ENCODE results near the gene AKAP6.
A peak's percentile ranks its signal among the peaks of the same experiment; 100 is the strongest.

AKAP6 gene

DNA sequence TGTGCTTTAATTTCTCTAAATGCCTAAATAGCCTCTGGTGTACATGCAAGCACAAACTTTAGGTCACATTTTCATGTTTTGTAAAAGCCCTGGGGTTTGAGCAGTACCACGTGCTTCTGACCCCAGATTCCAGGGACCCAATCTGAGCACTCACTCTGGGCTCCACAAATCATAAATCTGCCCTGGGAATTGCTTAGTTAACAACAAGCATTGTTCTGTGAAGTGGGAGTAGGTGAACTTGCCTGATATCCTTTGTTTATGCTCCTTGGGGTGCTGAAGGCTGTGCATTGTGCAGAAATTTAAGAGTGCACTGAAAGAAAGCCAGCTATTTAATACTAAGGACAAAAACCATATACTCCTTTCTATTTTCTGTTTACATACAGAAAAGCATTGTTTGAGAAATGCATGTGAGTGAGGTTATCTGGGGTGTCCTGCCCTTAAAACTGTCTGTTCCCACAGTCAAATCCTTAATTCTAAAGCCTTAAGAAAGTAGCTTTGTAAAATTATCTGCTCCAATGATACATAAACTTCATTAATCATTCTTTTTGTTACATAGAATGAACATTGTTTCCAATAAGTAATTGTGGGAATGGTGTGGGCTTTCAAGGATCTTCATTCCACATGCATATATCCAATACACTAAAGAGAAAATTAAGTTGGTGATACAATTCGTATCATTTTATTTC is 351.0 kb downstream of the AKAP6 start:
- DNase-seq (ENCODE audit: insufficient read length, low spot score) (no peak), FAIRE-seq (no peak)
- no peak for TF ChIP-seq PAX5 (IDR thresholded peaks at IDR 0.05; ENCODE audit: insufficient read depth, low read length, severe bottlenecking)
- TF ChIP-seq POLR2AphosphoS5 (IDR thresholded peaks at IDR 0.05; ENCODE audit: low read depth, low read length) = no peak
- no peak for TF ChIP-seq TAF1 (IDR thresholded peaks at IDR 0.05; ENCODE audit: low read depth, low read length)
- TF ChIP-seq POLR2A (IDR thresholded peaks at IDR 0.05; ENCODE audit: low read depth, low read length) = no peak
- TF ChIP-seq POU2F2 (IDR thresholded peaks at IDR 0.05; ENCODE audit: low read depth, low read length) = no peak
- no peak for TF ChIP-seq SPI1 (IDR thresholded peaks at IDR 0.05; ENCODE audit: low read depth, low read length)

DNA sequence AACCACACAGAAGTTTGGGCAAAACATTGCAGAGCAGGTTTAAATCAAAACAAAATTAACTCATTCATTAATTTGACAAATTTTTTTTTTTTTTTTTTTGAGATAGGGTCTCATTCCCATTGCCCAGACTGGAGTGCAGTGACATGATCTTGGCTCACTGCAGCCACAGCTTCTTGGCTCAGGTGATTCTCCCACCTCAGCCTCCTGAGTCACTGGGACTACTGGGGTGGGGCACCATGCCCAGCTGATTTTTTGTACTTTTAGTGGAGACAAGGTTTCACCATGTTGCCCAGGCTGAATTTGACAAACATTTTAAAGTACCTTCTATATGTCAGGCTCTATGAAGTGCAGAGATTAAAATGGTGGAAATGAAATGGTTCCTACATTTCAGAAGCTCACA is 352.5 kb downstream of the AKAP6 start:
- DNase-seq (ENCODE audit: insufficient read length, low spot score) (no peak), FAIRE-seq (no peak)
- TF ChIP-seq PAX5 (IDR thresholded peaks at IDR 0.05; ENCODE audit: insufficient read depth, low read length, severe bottlenecking) (no peak), POLR2A (IDR thresholded peaks at IDR 0.05; ENCODE audit: low read depth, low read length) (no peak), TAF1 (IDR thresholded peaks at IDR 0.05; ENCODE audit: low read depth, low read length) (no peak), SPI1 (IDR thresholded peaks at IDR 0.05; ENCODE audit: low read depth, low read length) (no peak), POLR2AphosphoS5 (IDR thresholded peaks at IDR 0.05; ENCODE audit: low read depth, low read length) (no peak), POU2F2 (IDR thresholded peaks at IDR 0.05; ENCODE audit: low read depth, low read length) (no peak)

DNA sequence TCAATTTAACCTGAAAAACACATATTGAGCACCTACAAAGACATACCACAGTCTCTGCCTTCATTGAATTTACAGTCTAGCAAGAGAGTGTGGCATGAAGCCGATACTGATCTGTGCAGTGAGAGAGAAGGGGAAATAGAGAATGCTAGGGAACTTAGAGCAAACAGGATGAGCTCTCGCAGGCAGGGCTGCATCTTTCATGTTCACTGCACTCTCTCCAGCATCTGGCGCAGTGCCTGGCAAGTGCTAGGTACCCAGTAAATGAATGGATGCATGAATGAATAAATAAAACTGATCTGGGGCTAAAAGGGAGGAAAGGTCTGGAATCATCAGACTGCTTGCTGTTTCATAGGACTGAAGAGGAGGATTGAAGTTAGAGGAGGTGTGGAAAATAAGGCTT is 353.1 kb downstream of the AKAP6 start:
- FAIRE-seq (no peak), DNase-seq (ENCODE audit: insufficient read length, low spot score) (no peak)
- no peak for TF ChIP-seq PAX5 (IDR thresholded peaks at IDR 0.05; ENCODE audit: insufficient read depth, low read length, severe bottlenecking)
- TF ChIP-seq TAF1 (IDR thresholded peaks at IDR 0.05; ENCODE audit: low read depth, low read length) = no peak
- TF ChIP-seq SPI1 (IDR thresholded peaks at IDR 0.05; ENCODE audit: low read depth, low read length) = no peak
- TF ChIP-seq POU2F2 (IDR thresholded peaks at IDR 0.05; ENCODE audit: low read depth, low read length) = no peak
- no peak for TF ChIP-seq POLR2A (IDR thresholded peaks at IDR 0.05; ENCODE audit: low read depth, low read length)

DNA sequence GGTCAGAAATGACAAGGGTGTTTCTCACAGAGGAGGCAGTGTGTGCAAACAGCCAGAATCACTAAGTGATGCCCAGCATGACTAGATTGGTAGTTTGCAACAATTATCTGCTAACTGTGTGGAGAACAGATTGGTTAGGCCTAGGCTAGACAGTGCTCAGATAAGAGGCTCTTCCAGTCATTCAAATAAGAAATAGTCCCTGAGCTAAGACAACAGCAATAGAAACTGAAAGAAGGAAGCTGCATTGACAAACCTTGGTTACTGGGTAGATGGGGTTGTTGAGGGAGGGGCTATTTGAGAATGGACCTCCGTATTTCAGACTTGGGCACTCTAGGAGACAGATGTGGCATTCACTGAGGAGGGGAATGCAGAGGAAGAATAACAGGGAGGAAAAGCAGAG is 354.6 kb downstream of the AKAP6 start:
- TF ChIP-seq PAX5 (IDR thresholded peaks at IDR 0.05; ENCODE audit: insufficient read depth, low read length, severe bottlenecking) = no peak
- peak; percentile 33; the same call in 1 of the 2 replicates for TF ChIP-seq SPI1 (IDR thresholded peaks at IDR 0.05; ENCODE audit: low read depth, low read length)
- FAIRE-seq (peak; percentile 20), DNase-seq (ENCODE audit: insufficient read length, low spot score) (no peak)

DNA sequence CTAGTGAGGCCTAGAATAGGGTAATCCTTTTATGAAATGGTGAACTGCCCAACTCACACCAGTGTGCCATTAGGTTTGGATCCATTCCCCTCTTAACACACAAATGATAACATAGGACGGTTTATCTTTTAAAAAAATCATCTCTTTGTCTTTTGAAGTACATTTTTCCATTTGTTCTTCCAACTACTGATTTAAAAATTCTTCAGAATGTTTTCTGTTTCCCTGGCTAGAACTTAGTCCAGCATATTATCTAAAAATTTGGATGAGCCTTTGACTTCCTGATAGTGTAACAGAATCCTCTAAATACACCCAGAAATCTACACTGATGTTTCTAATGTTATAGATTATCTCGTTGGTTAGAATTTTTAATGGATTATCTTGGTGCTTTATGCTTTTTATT is 359.8 kb downstream of the AKAP6 start:
- no peak for FAIRE-seq
- no peak for TF ChIP-seq POLR2AphosphoS5 (IDR thresholded peaks at IDR 0.05; ENCODE audit: low read depth, low read length)
- TF ChIP-seq SPI1 (IDR thresholded peaks at IDR 0.05; ENCODE audit: low read depth, low read length) = no peak
- TF ChIP-seq POU2F2 (IDR thresholded peaks at IDR 0.05; ENCODE audit: low read depth, low read length) = no peak
- no peak for TF ChIP-seq TAF1 (IDR thresholded peaks at IDR 0.05; ENCODE audit: low read depth, low read length)
- DNase-seq (ENCODE audit: insufficient read length, low spot score) = no peak

DNA sequence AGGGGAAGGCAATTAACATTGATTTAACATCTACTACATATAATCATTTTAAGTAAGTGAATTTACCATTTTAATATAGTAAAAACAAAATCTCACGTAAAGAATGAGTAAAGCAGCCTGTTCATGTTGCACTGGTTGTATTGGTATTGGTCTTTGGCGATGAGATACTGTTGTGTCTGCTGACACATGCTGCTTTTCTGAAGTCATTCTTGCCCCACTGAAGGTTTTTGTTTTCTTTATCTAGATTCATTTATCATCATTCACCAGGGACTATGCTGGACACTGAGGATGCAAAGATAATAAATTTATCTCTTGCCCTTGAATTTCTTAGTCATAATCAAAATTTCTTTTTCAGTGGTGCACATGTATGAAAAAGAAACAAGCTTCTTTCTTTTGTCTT is 363.3 kb downstream of the AKAP6 start:
- TF ChIP-seq POLR2A (IDR thresholded peaks at IDR 0.05; ENCODE audit: low read depth, low read length) = no peak
- no peak for TF ChIP-seq POU2F2 (IDR thresholded peaks at IDR 0.05; ENCODE audit: low read depth, low read length)
- no peak for TF ChIP-seq SPI1 (IDR thresholded peaks at IDR 0.05; ENCODE audit: low read depth, low read length)
- no peak for TF ChIP-seq PAX5 (IDR thresholded peaks at IDR 0.05; ENCODE audit: insufficient read depth, low read length, severe bottlenecking)
- no peak for TF ChIP-seq TAF1 (IDR thresholded peaks at IDR 0.05; ENCODE audit: low read depth, low read length)
- TF ChIP-seq POLR2AphosphoS5 (IDR thresholded peaks at IDR 0.05; ENCODE audit: low read depth, low read length) = no peak
- no peak for FAIRE-seq
- DNase-seq (ENCODE audit: insufficient read length, low spot score) = no peak

DNA sequence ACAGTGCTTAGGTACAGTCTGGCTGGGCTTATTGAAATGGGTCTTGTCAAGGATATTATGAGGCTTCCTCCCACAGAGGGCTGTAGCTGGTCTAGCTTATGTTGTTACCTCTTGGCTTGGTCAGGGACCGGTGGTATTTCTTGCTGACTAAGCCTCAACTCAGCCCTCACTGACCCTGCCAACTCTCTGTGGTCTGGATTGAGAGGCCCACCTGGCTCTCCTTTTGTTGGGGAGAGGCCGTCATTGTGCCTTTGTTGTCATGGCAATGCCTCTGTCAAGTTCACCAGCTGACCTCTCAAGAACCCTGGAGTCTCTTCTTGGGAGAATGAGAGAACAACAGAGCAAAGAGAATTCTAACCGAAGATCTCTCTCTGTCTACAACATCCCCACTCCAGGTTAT is 364.0 kb downstream of the AKAP6 start:
- TF ChIP-seq POLR2AphosphoS5 (IDR thresholded peaks at IDR 0.05; ENCODE audit: low read depth, low read length) = no peak
- TF ChIP-seq POU2F2 (IDR thresholded peaks at IDR 0.05; ENCODE audit: low read depth, low read length) = no peak
- no peak for TF ChIP-seq SPI1 (IDR thresholded peaks at IDR 0.05; ENCODE audit: low read depth, low read length)
- TF ChIP-seq POLR2A (IDR thresholded peaks at IDR 0.05; ENCODE audit: low read depth, low read length) = no peak
- no peak for TF ChIP-seq PAX5 (IDR thresholded peaks at IDR 0.05; ENCODE audit: insufficient read depth, low read length, severe bottlenecking)
- no peak for TF ChIP-seq TAF1 (IDR thresholded peaks at IDR 0.05; ENCODE audit: low read depth, low read length)
- FAIRE-seq = no peak
- no peak for DNase-seq (ENCODE audit: insufficient read length, low spot score)

DNA sequence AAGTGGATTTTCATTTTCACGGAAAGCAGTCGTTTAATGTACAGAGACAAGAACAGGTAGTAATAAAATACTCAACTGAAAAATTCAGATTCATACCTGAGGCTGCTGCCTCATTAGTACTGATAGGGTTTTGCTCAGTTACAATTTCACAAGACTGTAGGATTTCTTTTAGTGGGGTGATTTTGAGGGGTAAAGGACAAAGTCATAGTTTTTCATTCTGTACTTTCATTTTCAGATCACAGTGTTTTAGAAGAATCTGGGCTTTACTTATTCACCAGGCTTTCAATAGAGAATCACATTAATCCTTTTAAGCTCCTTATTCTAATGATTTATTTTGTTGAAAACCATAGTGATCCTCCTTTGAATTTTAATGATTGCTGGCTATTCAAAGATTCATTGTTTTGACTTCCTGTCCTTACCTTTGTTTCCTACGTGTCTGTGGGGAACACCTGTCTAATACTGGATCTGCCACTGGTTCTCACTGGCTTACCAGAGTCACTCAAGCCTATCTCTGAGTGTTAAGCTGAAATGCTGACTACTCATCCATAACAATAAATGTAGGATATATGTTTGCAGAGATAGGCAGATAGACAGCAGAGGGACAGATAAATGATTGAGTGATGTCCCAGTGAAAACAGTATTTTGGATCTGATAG is 365.8 kb downstream of the AKAP6 start:
- FAIRE-seq (no peak), DNase-seq (ENCODE audit: insufficient read length, low spot score) (no peak)
- TF ChIP-seq POLR2A (IDR thresholded peaks at IDR 0.05; ENCODE audit: low read depth, low read length) (no peak), PAX5 (IDR thresholded peaks at IDR 0.05; ENCODE audit: insufficient read depth, low read length, severe bottlenecking) (no peak), POLR2AphosphoS5 (IDR thresholded peaks at IDR 0.05; ENCODE audit: low read depth, low read length) (no peak), POU2F2 (IDR thresholded peaks at IDR 0.05; ENCODE audit: low read depth, low read length) (no peak), TAF1 (IDR thresholded peaks at IDR 0.05; ENCODE audit: low read depth, low read length) (no peak), SPI1 (IDR thresholded peaks at IDR 0.05; ENCODE audit: low read depth, low read length) (no peak)

DNA sequence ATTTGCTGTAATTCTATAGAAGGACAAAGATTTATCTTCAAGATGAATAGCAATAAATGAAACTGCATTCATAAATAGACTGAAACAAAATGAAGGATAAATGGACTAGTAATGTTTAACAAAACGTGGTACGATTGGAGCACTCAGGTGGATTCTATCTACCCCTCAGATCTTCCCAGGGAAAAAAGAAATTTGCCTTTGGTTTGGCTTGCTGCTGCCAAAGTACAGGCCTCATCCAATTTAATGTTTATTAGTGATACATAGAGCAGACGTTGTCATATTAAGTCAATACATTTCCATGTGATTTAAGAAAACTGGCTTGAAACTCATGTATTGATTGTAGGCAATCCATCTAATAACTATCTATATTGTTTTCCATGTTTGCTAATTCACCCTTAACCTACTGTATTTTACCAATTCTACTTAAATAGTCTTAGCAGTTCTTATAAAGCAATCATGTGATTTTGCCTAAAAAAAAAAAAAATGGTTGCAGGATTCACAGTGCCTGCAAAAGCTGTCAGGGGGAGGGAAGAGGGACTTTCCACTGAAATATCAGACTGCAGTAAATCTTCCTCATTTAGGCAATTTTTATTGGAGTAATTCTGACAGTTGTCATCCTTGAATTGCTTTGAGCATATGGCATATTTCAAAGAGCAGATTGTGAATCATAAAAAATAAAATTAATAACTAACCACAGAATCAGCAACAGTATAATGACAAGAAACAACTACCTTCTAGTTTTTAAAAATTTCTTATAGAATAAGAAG is 367.4 kb downstream of the AKAP6 start:
- DNase-seq (ENCODE audit: insufficient read length, low spot score) = no peak
- TF ChIP-seq POLR2A (IDR thresholded peaks at IDR 0.05; ENCODE audit: low read depth, low read length) (no peak), POLR2AphosphoS5 (IDR thresholded peaks at IDR 0.05; ENCODE audit: low read depth, low read length) (no peak), POU2F2 (IDR thresholded peaks at IDR 0.05; ENCODE audit: low read depth, low read length) (no peak), PAX5 (IDR thresholded peaks at IDR 0.05; ENCODE audit: insufficient read depth, low read length, severe bottlenecking) (no peak), TAF1 (IDR thresholded peaks at IDR 0.05; ENCODE audit: low read depth, low read length) (no peak), SPI1 (IDR thresholded peaks at IDR 0.05; ENCODE audit: low read depth, low read length) (no peak)
- FAIRE-seq = no peak

Measured in GM12891 (cell line).